ENCODE data around the gene AOC1. TPM values are rescaled to one million over a fixed set of nuclear protein-coding genes. Genes with fewer than 3 reads are reported as not detected.

AOC1 gene
- total and polyA plus RNA-seq, 10 of the 15 experiments (the other 5 are each of a cell fraction or from before 2014, with no cell fraction given) = 0.07 TPM; not detected in 9

GRCh38 chr7:150829426-150829825, 22.9 kb upstream of the AOC1 start:
- H3K79me2 ChIP-seq (ENCODE audit: control insufficient read depth, insufficient read depth, low read length) = no peaks in the 10 kb centered on the region
- ATAC-seq = no peak
- H3K27ac ChIP-seq (ENCODE audit: control insufficient read depth, insufficient read depth) = no peak overlapping the region
- BruUV-seq (replicated peaks) = no TSS peak
- WGBS (ENCODE audit: insufficient coverage, insufficient replicate concordance, low lambda C conversion rate, missing lambda C conversion rate) = 0% methylated on average over 1 of the region's 1 CpG
- peaks cover 0 to 2% of the 10 kb centered on the region in 2 experiments; a peak in 2 of 4 replicates for H3K27me3 ChIP-seq (replicated peaks in 1 of 2; ENCODE audit: control insufficient read depth in 2 of 2, insufficient read depth in 2 of 2, low read length in 1 of 2)
- no peak overlapping the region for H3K9ac ChIP-seq (ENCODE audit: control insufficient read depth, insufficient read depth, low read length)
- H3K4me3 ChIP-seq = no peak overlapping the region
- H3K9me3 ChIP-seq (replicated peaks; ENCODE audit: control insufficient read depth, insufficient read depth, low read length) = no peaks in the 10 kb centered on the region
- FAIRE-seq = no peak
- in situ Hi-C loops (cut with MboI) (no loop called here), intact Hi-C loops (cut with micrococcal nuclease; ENCODE audit: unreplicated experiment) (no loop called here)
- CTCF ChIA-PET = interaction anchor here (0.6 kb wide), 1 partner anchor 50 kb away, joined by 3 read pairs; no protein-coding TSS in a partner anchor
- H3K4me2 ChIP-seq (ENCODE audit: control insufficient read depth, insufficient read depth) = no peak overlapping the region
- no peaks in the 10 kb centered on the region for H3K4me1 ChIP-seq (ENCODE audit: control insufficient read depth, insufficient read depth, low read length)
- SMC1A ChIA-PET (ENCODE audit: uncharacterized antibody, unreplicated experiment) = interaction anchor here (0.6 kb wide), 1 partner anchor 10 kb away, joined by 3 read pairs; no protein-coding TSS in a partner anchor
- POLR2A ChIA-PET = no interaction called here
- RAD21 ChIA-PET (ENCODE audit: unreplicated experiment) = interaction anchor here (1.3 kb wide), 1 partner anchor 42 kb away, joined by 5 read pairs; no protein-coding TSS in a partner anchor
- H4K20me1 ChIP-seq (ENCODE audit: control insufficient read depth, insufficient read depth) = no peaks in the 10 kb centered on the region
- no peak for DNase-seq (ENCODE audit: low read depth, low spot score)
- no peaks in the 10 kb centered on the region for H3K36me3 ChIP-seq (ENCODE audit: control insufficient read depth in 2 of 2, insufficient read depth in 2 of 2, low read length in 1 of 2)
- no peak overlapping the region for H2AFZ ChIP-seq (ENCODE audit: control insufficient read depth, low read depth, low read length)
- no peak for TF ChIP-seq FOXM1 (IDR thresholded peaks at IDR 0.05; ENCODE audit: low read depth, low read length)
- TF ChIP-seq ESRRA (IDR thresholded peaks at IDR 0.05; ENCODE audit: low read length) = no peak
- no peak for TF ChIP-seq POLR2AphosphoS2 (IDR thresholded peaks at IDR 0.05; ENCODE audit: low read depth, low read length)
- no peak for TF ChIP-seq JUND (IDR thresholded peaks at IDR 0.05; ENCODE audit: low read depth, low read length)
- no peak for TF ChIP-seq E2F4 (IDR thresholded peaks at IDR 0.05; ENCODE audit: low read depth, low read length)
- no peak for TF ChIP-seq EZH2 (IDR thresholded peaks at IDR 0.05; ENCODE audit: borderline replicate concordance, control insufficient read depth, low read depth, low read length)
- TF ChIP-seq USF2 (IDR thresholded peaks at IDR 0.05; ENCODE audit: borderline replicate concordance, low read depth, low read length) = no peak
- TF ChIP-seq IRF5 (IDR thresholded peaks at IDR 0.05; ENCODE audit: borderline replicate concordance) = no peak
- no peak for TF ChIP-seq BCLAF1 (IDR thresholded peaks at IDR 0.05)
- TF ChIP-seq ZBED1 (IDR thresholded peaks at IDR 0.05; ENCODE audit: borderline replicate concordance) = no peak
- no peak for TF ChIP-seq CUX1 (IDR thresholded peaks at IDR 0.05; ENCODE audit: insufficient replicate concordance, low read depth, low read length)
- TF ChIP-seq RUNX3 (IDR thresholded peaks at IDR 0.05; ENCODE audit: low read length) = no peak
- no peak for TF ChIP-seq HDAC2 (IDR thresholded peaks at IDR 0.05)

All from GM12878 (cell line).